H1 (cell line): ENCODE data around the gene LTC4S. TPM values are rescaled to one million over a fixed set of nuclear protein-coding genes. Genes with fewer than 3 reads are reported as not detected.

Experiments
- BCL11A ChIP-seq, 2 experiments: IDR thresholded peaks; one replicate each; pipeline ENCODE4 v1.6.1; 2011; ENCODE audit warnings: low read depth in 2 of 2, low read length in 2 of 2, mild to moderate bottlenecking in 2 of 2
- CHD2 ChIP-seq: IDR thresholded peaks from 2 replicates; pipeline ENCODE4 v1.6.1; 2012; ENCODE audit warnings: low read length, improper control_type of control experiment
- RFX5 ChIP-seq: IDR thresholded peaks from 2 replicates; pipeline ENCODE4 v1.6.1; 2011; ENCODE audit warnings: low read depth, low read length, improper control_type of control experiment, borderline replicate concordance
- polyA plus RNA-seq, 7 experiments: library from polyadenylated mRNA; depleted of rRNA in 3 of 7; stranded (reverse) in 5 of 7; unstranded in 2 of 7; fragments of >200 nt in 5 of 7; fragments of 200-250 nt in 2 of 7; gene quantifications; 1 replicate in 5 of 7; 2 replicates in 1 of 7; 4 replicates in 1 of 7; pipeline versions ENCODE4 v1.2.1 to v1.2.3, GENCODE V29; 2011 to 2013; ENCODE audit warnings: missing spikeins in 2 of 7, mixed read lengths in 2 of 7
- total RNA-seq: library from RNA; stranded (reverse); fragmentation: NEBNext Ultra II Directional; extraction: Animal tissue kit (Norgen Biotek cat#: 25700); gene quantifications from 2 replicates; pipeline ENCODE4 v1.2.1, GENCODE V29; 2021
- TF ChIP-seq, protein P1 (sequence below): IDR thresholded peaks from 2 replicates; pipeline ENCODE4 v1.6.1; 2011; ENCODE audit warnings: low read depth, mild to moderate bottlenecking, low read length; ENCODE audit not compliant: insufficient read depth
- TF ChIP-seq, protein P2 (sequence below): IDR thresholded peaks from 2 replicates; pipeline ENCODE4 v1.6.1; 2012; ENCODE audit warnings: inconsistent platforms

Gene LTC4S
- total and polyA plus RNA-seq, 2 of the 8 experiments (the other 6 are each of a cell fraction or from before 2014, with no cell fraction given) = 2.2 to 3.7 TPM

DNA sequence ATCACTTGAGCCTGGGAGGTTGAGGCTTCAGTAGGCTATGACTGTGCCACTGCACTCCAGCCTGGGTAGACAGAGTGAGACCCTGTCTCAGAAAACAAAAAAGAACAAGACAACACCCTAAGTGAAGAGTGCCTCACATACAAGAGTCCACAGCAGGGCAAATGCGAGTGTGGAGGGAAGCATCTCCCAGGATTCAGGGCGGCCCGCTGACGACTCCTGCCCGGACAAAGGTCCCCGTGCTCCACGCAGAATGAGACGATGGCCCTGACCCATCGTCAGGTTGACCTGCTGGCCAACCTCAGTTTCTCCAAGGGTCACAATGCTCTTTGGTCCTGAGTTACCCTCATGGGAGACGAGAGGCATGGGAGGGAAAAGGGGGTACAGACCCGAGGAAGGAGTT is 46.5 kb downstream of the LTC4S start (continued):
- TF ChIP-seq, protein P1, sequence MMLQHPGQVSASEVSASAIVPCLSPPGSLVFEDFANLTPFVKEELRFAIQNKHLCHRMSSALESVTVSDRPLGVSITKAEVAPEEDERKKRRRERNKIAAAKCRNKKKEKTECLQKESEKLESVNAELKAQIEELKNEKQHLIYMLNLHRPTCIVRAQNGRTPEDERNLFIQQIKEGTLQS = no peak
- no peak for TF ChIP-seq RFX5
- TF ChIP-seq BCL11A (IDR thresholded peaks at IDR 0.05; ENCODE audit: low read depth in 2 of 2, low read length in 2 of 2) = no peak
- TF ChIP-seq, protein P2, sequence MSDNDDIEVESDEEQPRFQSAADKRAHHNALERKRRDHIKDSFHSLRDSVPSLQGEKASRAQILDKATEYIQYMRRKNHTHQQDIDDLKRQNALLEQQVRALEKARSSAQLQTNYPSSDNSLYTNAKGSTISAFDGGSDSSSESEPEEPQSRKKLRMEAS = no peak
- no peak for TF ChIP-seq CHD2
